GM19463 (cell line): Measurements from ENCODE around the gene ADH1C.

Experiments used
- ATAC-seq: cut with Tn5 transposase; IDR thresholded peaks from one replicate; pipeline ENCODE4 v1.9.1; 2021; ENCODE audit warnings: mild to moderate bottlenecking, moderate library complexity; ENCODE audit not compliant: unreplicated experiment

Gene ADH1C

DNA sequence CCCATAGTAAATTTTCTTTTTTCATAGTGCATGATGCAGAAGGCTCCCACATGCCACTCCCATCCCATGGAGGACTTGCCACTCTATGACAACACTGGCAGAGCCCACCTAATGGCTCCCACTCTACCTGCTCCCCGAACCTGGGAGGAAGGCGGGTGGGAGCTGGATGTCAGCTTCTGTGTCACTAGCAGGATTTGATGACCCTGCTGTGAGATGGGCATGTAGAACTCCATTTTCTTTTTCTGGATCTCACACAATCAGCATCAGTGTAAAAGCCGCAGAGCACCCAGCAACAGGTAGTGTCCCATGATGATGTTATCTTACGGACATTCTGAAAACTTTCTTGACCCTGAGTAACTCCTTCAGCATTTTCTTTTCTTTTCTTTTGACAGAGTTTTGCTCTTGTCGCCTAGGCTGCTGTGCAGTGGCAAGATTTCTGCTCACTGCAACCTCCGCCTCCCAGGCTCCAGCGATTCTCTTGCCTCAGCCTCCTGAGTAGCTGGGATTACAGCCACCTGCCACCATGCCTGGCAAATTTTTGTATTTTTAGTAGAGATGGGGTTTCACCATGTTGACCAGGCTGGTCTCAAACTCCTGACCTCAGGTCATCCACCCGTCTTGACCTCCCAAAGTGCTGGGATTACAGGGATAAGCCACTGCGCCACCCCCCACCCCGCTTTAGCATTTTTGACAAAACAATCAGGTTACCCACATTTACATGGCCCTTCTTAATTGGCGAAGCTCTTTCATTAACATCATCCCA is 46.7 kb downstream of the ADH1C start:
- ATAC-seq, result no peak

DNA sequence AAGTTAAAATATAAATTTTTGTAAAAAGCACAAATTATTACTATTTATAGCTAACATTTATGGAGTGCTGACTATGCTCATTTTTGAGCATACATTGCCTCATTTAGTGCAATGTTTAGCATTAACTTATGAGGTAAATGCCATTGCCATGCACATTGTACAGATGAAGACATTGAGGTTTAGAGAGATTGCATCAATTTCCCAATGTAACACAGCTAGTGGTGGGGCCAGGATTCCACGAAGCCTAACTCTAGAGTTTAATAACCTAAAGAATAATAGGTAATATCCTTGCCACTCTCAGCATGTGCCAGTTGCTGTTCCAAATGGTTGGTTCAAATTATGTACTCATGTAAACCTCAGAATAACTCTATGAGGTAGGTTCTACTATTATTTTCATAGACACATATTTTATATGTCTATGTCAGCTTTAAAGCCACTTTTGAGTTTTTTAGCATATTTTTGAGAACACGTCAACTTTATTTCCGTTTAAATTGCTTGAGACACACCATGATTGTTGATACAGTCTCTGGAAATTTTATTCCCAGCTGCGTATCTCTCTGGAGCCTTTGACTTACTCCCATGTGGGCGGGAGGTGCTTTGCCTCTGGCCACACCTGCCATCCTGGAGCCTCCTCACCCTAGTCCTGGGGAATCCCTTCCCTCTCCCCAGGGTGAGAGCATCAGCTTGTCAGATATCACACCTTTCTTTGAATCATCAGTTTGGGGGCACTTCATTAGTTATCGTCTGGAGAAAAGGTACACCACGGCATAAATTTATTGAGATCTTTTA is 51.0 kb downstream of the ADH1C start:
- no peak for ATAC-seq

DNA sequence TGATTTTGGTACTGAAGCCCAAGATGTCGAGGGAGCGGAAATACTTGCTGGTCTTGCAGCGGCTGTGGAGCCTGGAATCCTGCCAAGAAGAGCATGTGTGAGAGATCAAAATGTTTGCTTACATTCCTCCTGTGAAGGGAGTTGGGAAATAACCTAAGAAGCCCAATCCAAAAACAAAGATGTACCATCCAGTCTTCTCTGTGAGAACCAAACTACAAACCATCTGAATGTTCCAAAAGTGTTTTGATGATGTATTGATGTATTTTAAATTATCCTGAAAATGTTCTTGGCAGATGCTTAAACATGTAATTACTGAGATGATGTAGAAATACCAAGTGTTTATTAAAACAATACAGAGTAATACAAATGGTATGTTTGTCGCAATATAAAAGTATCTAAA is 51.6 kb downstream of the ADH1C start:
- no peak for ATAC-seq

DNA sequence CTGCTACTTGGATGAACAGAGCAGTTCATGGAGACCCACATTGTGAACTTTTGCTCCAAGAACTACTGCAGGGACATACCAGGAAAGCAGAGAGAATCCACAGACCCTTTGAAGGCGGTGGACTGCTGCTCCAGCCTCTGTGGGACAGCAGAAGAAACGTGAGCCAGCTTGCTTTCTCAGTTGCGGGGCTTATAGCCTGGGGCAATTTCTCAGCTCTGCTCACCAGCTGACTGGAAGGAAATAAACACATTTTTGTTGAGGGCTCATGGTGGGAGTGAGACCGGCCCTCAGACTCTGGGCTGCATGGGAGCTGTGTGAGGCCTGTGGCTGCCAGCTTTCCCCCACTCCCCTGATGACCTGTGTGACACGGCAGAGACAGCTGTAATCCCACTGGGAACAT is 59.2 kb downstream of the ADH1C start:
- no peak for ATAC-seq

DNA sequence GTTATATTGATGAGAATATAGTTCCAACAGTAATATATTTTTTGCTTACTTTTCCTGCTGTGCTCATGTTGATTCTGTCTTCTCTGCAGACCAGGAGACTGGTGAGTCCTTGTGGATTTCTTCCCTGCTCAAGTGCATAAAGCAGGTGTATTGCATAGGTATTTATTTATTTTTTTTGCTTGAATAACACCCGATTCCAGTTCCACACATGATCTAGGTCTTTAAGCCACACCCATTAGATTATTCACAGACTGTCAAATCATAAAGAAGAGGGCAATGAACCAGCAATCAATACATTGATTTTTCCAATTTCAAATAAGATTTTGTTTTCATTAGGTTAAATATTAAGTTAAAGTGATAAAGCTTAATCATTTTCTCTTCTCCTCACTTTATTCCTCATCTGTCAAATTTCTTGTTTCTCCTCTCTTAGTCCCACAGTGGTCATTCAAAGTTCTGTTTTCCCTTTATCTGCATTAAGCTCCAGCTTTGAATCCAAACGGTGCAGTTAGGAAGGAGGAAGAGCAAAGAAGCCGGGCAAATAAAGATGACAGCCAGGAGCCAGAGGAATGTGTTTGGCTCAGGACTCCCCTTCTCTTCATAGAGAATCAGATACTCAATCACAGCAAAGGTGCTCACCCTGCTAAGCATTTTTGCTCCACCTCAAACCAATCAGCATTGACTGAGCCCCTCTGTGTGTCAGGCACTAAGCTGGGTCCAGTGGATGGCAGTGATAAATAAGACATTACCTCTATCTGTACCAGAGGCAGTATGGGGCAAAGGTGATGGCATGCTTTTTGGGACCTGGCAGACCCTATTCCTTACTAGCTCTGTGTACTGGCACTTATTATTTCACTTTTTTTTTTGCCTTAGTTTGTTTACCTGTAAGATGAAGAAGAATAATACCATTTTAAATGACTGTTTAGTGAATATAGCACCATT is 61.4 kb downstream of the ADH1C start, which contains the start of gene ADH1A:
TSS of gene ADH1A (minus strand) at position 138 of the 939 bp plus-strand sequence. CDS start at position 67, 71 bp downstream.
- no peak for ATAC-seq
